Measurements from ENCODE around the gene ATOX1. TPM values are rescaled to one million over a fixed set of nuclear protein-coding genes. Genes with fewer than 3 reads are reported as not detected.

ATOX1 gene
- total and polyA plus RNA-seq, 4 experiments from 2014 or later = 28.2 to 64.5 (median 36.9) TPM

- no peak overlapping the region for H3K27ac ChIP-seq (ENCODE audit: low read depth, low read length)
- H3K36me3 ChIP-seq (ENCODE audit: insufficient read depth, low read length) = no peaks in the 10 kb centered on the region
- no peaks in the 10 kb centered on the region for H3K9me3 ChIP-seq (ENCODE audit: control insufficient read depth in 1 of 2, low read length in 2 of 2)
- Mint-ChIP-seq H3K4me3 (no peak overlapping the region), H3K36me3 (peaks cover 0 to 7% of the 10 kb centered on the region in 2 donors), H3K27me3 (peaks cover 0 to 2% of the 10 kb centered on the region in 2 donors), H3K9me3 (peaks cover 0 to 7% (median 0%) of the 10 kb centered on the region in 8 donors), H3K4me1 (no peaks in the 10 kb centered on the region), H3K27ac (no peak overlapping the region)
- H3K27me3 ChIP-seq (ENCODE audit: insufficient read depth, low read length) = no peaks in the 10 kb centered on the region
- intact Hi-C loops (cut with micrococcal nuclease) = no loop called here
- H3K4me1 ChIP-seq (ENCODE audit: insufficient read depth, low read length) = no peaks in the 10 kb centered on the region
- ChIA-PET CTCF (ENCODE audit: partially characterized antibody) (interaction anchor here (1.0 kb wide), 1 partner anchor 67 kb away, joined by 3 read pairs; no protein-coding TSS in a partner anchor), POLR2A (ENCODE audit: partially characterized antibody) (no interaction called here)
- H3K4me3 ChIP-seq (ENCODE audit: low read length in 2 of 2) = no peak overlapping the region
- no peak for DNase-seq
These were observed 39.8 kb downstream of the ATOX1 start for GRCh38 chr5:151718646-151719045.

- Mint-ChIP-seq H3K27ac (no peak overlapping the region), H3K27me3 (peaks cover 0 to 2% of the 10 kb centered on the region in 2 donors), H3K4me1 (no peaks in the 10 kb centered on the region), H3K4me3 (no peak overlapping the region), H3K36me3 (peaks cover 0 to 7% of the 10 kb centered on the region in 2 donors), H3K9me3 (peaks cover 0 to 7% (median under 1%) of the 10 kb centered on the region in 8 donors)
- Histone ChIP-seq H3K27me3 (ENCODE audit: insufficient read depth, low read length) (no peaks in the 10 kb centered on the region), H3K4me3 (ENCODE audit: low read length in 2 of 2) (no peak overlapping the region), H3K27ac (ENCODE audit: low read depth, low read length) (no peak overlapping the region), H3K4me1 (ENCODE audit: insufficient read depth, low read length) (no peaks in the 10 kb centered on the region), H3K9me3 (ENCODE audit: control insufficient read depth in 1 of 2, low read length in 2 of 2) (no peaks in the 10 kb centered on the region), H3K36me3 (ENCODE audit: insufficient read depth, low read length) (no peaks in the 10 kb centered on the region)
- no peak for DNase-seq
- CTCF ChIA-PET (ENCODE audit: partially characterized antibody) = interaction anchor here (0.7 to 1.0 kb wide), 2 partner anchors 11 to 67 kb away, joined by 3 read pairs; no protein-coding TSS in a partner anchor
- intact Hi-C loops (cut with micrococcal nuclease) = no loop called here
- POLR2A ChIA-PET (ENCODE audit: partially characterized antibody) = no interaction called here
These were observed 40.3 kb downstream of the ATOX1 start for GRCh38 chr5:151718153-151718552.

- intact Hi-C loops (cut with micrococcal nuclease) = no loop called here
- POLR2A ChIA-PET (ENCODE audit: partially characterized antibody) = no interaction called here
- no peaks in the 10 kb centered on the region for H3K27me3 ChIP-seq (ENCODE audit: insufficient read depth, low read length)
- Mint-ChIP-seq H3K36me3 (peaks cover 0 to 7% of the 10 kb centered on the region in 2 donors), H3K27me3 (peaks cover 0 to 5% of the 10 kb centered on the region in 2 donors), H3K27ac (no peak overlapping the region), H3K4me3 (no peak overlapping the region), H3K4me1 (no peaks in the 10 kb centered on the region), H3K9me3 (peaks cover 0 to 10% (median 5%) of the 10 kb centered on the region in 8 donors)
- no peaks in the 10 kb centered on the region for H3K36me3 ChIP-seq (ENCODE audit: insufficient read depth, low read length)
- H3K9me3 ChIP-seq (ENCODE audit: control insufficient read depth in 1 of 2, low read length in 2 of 2) = no peaks in the 10 kb centered on the region
- H3K4me3 ChIP-seq (ENCODE audit: low read length in 2 of 2) = no peak overlapping the region
- no peak for DNase-seq
- CTCF ChIA-PET (ENCODE audit: partially characterized antibody) = interaction anchor here (0.7 to 1.0 kb wide), 3 partner anchors 10 to 71 kb away, joined by 3 read pairs; no protein-coding TSS in a partner anchor
- H3K27ac ChIP-seq (ENCODE audit: low read depth, low read length) = no peak overlapping the region
- no peaks in the 10 kb centered on the region for H3K4me1 ChIP-seq (ENCODE audit: insufficient read depth, low read length)
These were observed 41.0 kb downstream of the ATOX1 start for GRCh38 chr5:151717416-151717815.

- Mint-ChIP-seq H3K27ac (no peak overlapping the region), H3K4me1 (peaks cover 0 to 3% (median under 1%) of the 10 kb centered on the region in 4 donors), H3K27me3 (peaks cover 0 to 2% of the 10 kb centered on the region in 2 donors), H3K4me3 (no peak overlapping the region), H3K9me3 (peaks cover 0 to 6% (median 2%) of the 10 kb centered on the region in 8 donors), H3K36me3 (no peaks in the 10 kb centered on the region)
- no peaks in the 10 kb centered on the region for H3K9me3 ChIP-seq (ENCODE audit: control insufficient read depth in 1 of 2, low read length in 2 of 2)
- no peak overlapping the region for H3K27ac ChIP-seq (ENCODE audit: low read depth, low read length)
- intact Hi-C loops (cut with micrococcal nuclease) = no loop called here
- POLR2A ChIA-PET (ENCODE audit: partially characterized antibody) = no interaction called here
- DNase-seq = no peak
- CTCF ChIA-PET (ENCODE audit: partially characterized antibody) = no interaction called here
- H3K27me3 ChIP-seq (ENCODE audit: insufficient read depth, low read length) = no peaks in the 10 kb centered on the region
- no peaks in the 10 kb centered on the region for H3K36me3 ChIP-seq (ENCODE audit: insufficient read depth, low read length)
- H3K4me1 ChIP-seq (ENCODE audit: insufficient read depth, low read length) = no peaks in the 10 kb centered on the region
- H3K4me3 ChIP-seq (ENCODE audit: low read length in 2 of 2) = no peak overlapping the region
These were observed 49.2 kb downstream of the ATOX1 start for GRCh38 chr5:151709109-151709735.

GRCh38 chr5:151708126-151708525 lies 50.3 kb downstream of the ATOX1 start:
- DNase-seq = no peak
- no peak overlapping the region for H3K4me3 ChIP-seq (ENCODE audit: low read length in 2 of 2)
- Mint-ChIP-seq H3K27ac (no peak overlapping the region), H3K9me3 (peaks cover 0 to 6% (median 2%) of the 10 kb centered on the region in 8 donors), H3K4me3 (no peak overlapping the region), H3K36me3 (no peaks in the 10 kb centered on the region), H3K4me1 (peaks cover 0 to 3% (median under 1%) of the 10 kb centered on the region in 4 donors), H3K27me3 (peaks cover 0 to 2% of the 10 kb centered on the region in 2 donors)
- CTCF ChIA-PET (ENCODE audit: partially characterized antibody) = no interaction called here
- H3K9me3 ChIP-seq (ENCODE audit: control insufficient read depth in 1 of 2, low read length in 2 of 2) = no peaks in the 10 kb centered on the region
- H3K27ac ChIP-seq (ENCODE audit: low read depth, low read length) = no peak overlapping the region
- POLR2A ChIA-PET (ENCODE audit: partially characterized antibody) = no interaction called here
- no peaks in the 10 kb centered on the region for H3K4me1 ChIP-seq (ENCODE audit: insufficient read depth, low read length)
- no peaks in the 10 kb centered on the region for H3K27me3 ChIP-seq (ENCODE audit: insufficient read depth, low read length)
- intact Hi-C loops (cut with micrococcal nuclease) = no loop called here
- H3K36me3 ChIP-seq (ENCODE audit: insufficient read depth, low read length) = no peaks in the 10 kb centered on the region

- Histone ChIP-seq H3K27ac (ENCODE audit: low read depth, low read length) (no peak overlapping the region), H3K4me3 (ENCODE audit: low read length in 2 of 2) (no peak overlapping the region), H3K27me3 (ENCODE audit: insufficient read depth, low read length) (no peaks in the 10 kb centered on the region), H3K9me3 (ENCODE audit: control insufficient read depth in 1 of 2, low read length in 2 of 2) (no peaks in the 10 kb centered on the region), H3K4me1 (ENCODE audit: insufficient read depth, low read length) (no peaks in the 10 kb centered on the region), H3K36me3 (ENCODE audit: insufficient read depth, low read length) (no peaks in the 10 kb centered on the region)
- H3K27ac Mint-ChIP-seq = no peak overlapping the region
- POLR2A ChIA-PET (ENCODE audit: partially characterized antibody) = no interaction called here
- no peaks in the 10 kb centered on the region for H3K36me3 Mint-ChIP-seq
- intact Hi-C loops (cut with micrococcal nuclease) = no loop called here
- peaks cover 0 to 5% (median 0%) of the 10 kb centered on the region in 8 donors for H3K9me3 Mint-ChIP-seq
- no peaks in the 10 kb centered on the region for H3K27me3 Mint-ChIP-seq
- peaks cover 0 to 3% (median under 1%) of the 10 kb centered on the region in 4 donors for H3K4me1 Mint-ChIP-seq
- CTCF ChIA-PET (ENCODE audit: partially characterized antibody) = interaction anchor here (0.7 to 1.1 kb wide), 2 partner anchors 10 to 46 kb away, joined by 3 read pairs; no protein-coding TSS in a partner anchor
- H3K4me3 Mint-ChIP-seq = no peak overlapping the region
- no peak for DNase-seq
These were observed 50.9 kb downstream of the ATOX1 start for GRCh38 chr5:151707567-151707966.

- Mint-ChIP-seq H3K27me3 (no peaks in the 10 kb centered on the region), H3K4me1 (peaks cover 0 to 3% (median under 1%) of the 10 kb centered on the region in 4 donors), H3K9me3 (no peaks in the 10 kb centered on the region), H3K36me3 (no peaks in the 10 kb centered on the region), H3K4me3 (no peak overlapping the region), H3K27ac (no peak overlapping the region)
- intact Hi-C loops (cut with micrococcal nuclease) = no loop called here
- POLR2A ChIA-PET (ENCODE audit: partially characterized antibody) = no interaction called here
- CTCF ChIA-PET (ENCODE audit: partially characterized antibody) = interaction anchor here (0.7 to 1.1 kb wide), 2 partner anchors 11 to 45 kb away, joined by 3 read pairs; no protein-coding TSS in a partner anchor
- no peak for DNase-seq
- H3K4me3 ChIP-seq (ENCODE audit: low read length in 2 of 2) = no peak overlapping the region
- no peaks in the 10 kb centered on the region for H3K4me1 ChIP-seq (ENCODE audit: insufficient read depth, low read length)
- no peaks in the 10 kb centered on the region for H3K9me3 ChIP-seq (ENCODE audit: control insufficient read depth in 1 of 2, low read length in 2 of 2)
- no peaks in the 10 kb centered on the region for H3K27me3 ChIP-seq (ENCODE audit: insufficient read depth, low read length)
- no peaks in the 10 kb centered on the region for H3K36me3 ChIP-seq (ENCODE audit: insufficient read depth, low read length)
- H3K27ac ChIP-seq (ENCODE audit: low read depth, low read length) = no peak overlapping the region
These were observed 51.5 kb downstream of the ATOX1 start for GRCh38 chr5:151706906-151707305.
